ENCODE data around the gene CUL9.

Gene CUL9

GRCh38 chr6:43173591-43174262, 8.3 kb upstream of the CUL9 start:
- DNase-seq: no peak

DNA sequence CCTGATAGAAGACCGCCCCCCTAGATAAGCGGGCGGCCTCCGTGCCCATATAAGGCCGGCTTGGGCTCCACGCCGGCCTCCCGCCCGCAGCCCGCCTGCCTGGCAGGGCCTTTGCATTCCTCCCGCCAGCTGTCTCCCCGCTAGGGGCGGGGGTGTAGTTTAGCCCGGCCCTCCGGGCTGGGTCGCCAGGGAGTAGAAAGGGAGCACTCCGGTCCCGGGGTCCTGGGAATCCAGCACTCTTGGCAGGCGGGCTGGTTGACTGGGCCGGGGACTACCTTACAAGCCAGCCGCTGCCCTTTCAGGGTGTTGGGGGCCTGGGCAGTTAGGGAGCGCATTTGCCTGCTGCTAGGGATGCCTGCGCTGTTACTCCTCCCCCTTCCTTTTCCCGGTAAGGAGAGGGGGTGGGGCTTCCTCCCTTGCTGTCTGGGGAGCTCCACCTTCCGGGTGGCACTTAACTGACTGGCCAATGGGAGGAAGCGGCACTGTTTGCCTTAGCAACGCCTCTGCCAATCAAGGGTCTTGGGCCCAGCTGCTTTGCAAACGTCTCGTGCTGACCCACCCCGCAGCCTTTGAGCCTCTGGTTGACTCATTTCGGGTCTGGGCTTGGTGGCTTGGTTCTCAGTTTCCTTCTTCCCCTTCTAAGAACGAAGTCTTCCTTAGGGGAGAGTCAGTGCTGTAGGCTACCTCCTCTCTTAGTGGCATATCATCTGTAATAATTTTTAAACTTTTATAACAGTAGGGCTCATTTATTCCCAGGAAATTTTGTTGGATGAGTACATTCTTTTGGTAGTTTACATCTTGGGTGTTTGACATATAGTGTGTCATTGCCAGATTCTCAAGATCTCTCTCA, 7.5 kb upstream of the CUL9 start:
- peak; percentile 85 for DNase-seq

DNA sequence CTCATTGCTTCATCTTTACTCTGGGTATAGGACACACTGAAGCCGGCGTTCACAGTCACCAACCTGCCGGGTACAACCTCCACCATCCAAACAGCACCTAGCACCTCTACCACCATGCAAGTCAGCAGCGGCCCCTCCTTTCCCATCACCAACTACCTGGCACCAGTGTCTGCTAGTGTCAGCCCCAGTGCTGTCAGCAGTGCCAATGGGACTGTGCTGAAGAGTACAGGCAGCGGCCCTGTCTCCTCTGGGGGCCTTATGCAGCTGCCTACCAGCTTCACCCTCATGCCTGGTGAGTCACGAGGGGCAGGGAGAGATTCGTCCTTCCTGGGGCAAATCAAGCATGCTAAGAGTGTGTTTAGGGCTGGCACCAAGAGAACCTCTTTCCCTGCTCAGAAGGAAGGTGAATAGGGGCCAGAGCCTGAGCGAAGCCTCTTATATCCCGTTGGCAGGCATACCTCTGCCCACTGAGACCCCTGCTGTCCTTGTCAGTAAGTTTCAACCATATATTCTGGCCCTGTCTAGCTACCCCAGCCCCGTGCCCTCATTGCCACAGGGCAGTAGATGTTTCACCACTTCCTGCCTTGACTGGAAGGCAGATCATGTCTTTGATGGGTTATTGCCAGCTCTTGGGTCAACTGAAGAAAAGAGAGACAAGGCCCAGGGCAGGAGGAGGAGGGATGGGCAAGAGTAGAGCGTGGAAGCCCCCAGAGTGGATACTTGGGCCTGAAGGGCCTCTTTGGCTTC, 6.1 kb upstream of the CUL9 start:
- DNase-seq: no peak

DNA sequence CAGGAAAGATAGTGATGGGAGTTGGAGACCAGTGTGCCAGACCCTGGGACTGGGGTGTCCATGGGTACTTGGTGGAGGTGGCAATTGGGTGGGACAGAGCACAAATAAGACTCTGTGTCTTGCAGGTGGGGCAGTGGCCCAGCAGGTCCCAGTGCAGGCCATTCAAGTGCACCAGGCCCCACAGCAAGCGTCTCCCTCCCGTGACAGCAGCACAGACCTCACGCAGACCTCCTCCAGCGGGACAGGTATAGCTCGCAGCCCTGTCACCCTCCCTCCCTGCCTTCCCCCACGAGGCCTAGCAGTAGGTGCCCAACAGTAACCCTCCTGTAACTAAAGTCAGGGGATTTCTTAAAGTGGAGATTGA, 5.6 kb upstream of the CUL9 start:
- DNase-seq: no peak

DNA sequence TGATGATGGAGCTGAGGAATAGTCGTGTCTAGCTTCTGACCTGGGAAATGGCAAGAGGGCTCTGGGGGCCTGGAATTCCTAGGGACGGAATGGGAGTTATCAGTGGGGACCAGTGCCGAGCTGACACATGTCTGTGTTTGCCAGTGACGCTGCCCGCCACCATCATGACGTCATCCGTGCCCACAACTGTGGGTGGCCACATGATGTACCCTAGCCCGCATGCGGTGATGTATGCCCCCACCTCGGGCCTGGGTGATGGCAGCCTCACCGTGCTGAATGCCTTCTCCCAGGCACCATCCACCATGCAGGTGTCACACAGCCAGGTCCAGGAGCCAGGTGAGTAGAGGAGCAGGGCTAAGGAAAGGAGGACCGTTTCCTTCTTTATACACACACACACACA, 3.8 kb upstream of the CUL9 start:
- no peak for DNase-seq

GRCh38 chr6:43178951-43179830, 2.8 kb upstream of the CUL9 start:
- DNase-seq: no peak

DNA sequence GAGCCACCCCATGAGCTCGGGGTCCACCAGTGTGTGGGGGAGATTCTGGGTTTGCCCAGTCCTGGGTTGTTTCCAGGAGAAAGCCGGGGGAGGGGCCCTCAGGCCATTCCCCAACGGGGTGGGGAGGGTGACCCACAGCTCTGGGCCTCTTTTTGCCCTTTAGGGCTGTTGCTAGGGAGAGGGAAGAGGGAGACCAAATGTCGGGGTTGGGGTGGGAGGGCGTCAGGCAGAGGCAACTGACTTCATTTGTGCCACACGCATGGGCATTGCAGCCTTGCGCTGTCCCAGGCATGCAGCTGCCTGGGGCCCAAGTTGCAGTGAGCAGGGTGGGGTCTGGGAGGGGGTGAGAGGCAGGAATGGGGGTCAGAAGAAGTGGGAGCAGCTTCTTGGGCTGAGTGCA, 1.9 kb upstream of the CUL9 start:
- DNase-seq: no peak

DNA sequence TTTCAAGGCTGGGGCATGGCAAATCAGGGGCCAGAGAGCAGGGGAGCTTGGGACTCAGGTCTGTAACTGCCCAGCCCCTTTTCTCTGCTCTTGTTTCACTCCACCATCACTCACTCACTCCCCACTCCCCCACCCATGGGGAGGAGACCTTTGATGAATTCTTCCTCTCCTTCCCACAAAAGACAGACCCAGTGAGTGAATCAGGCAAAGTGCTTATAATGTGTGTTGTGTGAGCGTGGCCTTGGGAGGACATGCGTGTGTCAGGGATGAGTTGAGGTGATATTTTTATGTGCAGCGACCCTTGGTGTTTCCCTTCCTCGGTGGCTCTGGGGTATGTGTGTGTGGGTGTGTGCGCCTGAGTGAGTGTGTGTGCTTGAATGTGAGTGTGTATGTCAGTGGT, 1.0 kb upstream of the CUL9 start:
- DNase-seq: no peak

DNA sequence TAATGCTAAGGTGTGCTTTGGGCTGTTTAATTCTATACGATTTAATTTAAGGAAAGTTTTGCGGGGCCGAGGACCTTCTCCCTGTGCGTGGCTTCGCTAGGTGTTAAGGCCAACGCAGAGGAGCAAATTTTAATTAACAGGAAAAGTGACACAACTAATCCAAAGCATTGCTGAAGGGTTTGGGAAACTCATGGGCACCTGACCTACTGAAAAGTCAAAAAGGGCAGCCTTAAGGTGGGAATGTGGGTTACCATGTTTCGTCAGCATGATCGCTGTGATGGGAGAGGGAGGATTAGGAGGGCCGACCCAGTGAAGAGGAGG, 415 bp upstream of the CUL9 start:
- DNase-seq: no peak

- DNase-seq: no peak
Measured at GRCh38 chr6:43183441-43183840, 1.4 kb downstream of the CUL9 start.

GRCh38 chr6:43184268-43184985, 2.4 kb downstream of the CUL9 start:
- no peak for DNase-seq

DNA sequence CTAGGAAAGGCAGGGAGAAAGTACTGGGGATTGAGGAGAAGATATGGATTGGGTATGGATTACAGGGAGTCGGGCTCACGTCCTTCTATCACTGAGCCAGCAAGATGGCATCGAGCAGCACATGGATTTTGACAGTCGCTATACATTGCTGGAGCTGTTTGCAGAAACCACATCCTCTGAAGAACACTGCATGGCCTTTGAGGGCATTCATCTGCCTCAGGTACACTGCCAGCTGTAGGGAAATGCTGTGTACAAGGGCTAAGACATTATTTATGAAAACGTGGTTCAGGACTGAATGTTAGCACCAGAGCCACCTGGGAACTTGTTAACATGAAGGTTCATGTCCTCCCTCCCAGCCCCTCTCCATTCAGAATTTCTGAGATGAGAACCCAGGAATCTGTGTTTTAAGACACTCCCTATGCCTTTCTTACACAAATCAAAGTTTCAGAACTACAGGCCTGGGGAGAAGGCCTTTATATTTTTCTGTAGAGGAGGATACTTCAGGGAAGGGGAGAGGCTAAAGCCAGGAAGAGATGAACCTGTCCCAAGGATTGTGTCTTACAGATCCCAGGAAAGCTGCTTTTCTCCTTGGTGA, 3.5 kb downstream of the CUL9 start:
- no peak for DNase-seq

DNA sequence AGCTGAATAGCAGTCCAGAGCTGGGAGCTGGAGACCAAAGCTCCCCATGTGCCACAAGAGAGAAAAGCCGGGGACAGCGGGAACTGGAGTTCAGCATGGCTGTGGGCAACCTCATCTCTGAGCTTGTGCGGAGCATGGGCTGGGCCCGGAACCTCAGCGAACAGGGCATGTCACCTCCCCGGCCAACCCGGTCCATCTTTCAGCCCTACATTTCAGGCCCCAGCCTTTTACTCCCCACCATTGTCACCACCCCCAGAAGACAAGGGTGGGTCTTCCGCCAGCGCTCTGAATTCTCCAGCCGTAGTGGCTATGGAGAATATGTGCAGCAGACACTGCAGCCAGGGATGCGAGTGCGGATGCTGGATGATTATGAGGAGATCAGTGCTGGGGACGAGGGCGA, 4.0 kb downstream of the CUL9 start:
- DNase-seq: no peak

DNA sequence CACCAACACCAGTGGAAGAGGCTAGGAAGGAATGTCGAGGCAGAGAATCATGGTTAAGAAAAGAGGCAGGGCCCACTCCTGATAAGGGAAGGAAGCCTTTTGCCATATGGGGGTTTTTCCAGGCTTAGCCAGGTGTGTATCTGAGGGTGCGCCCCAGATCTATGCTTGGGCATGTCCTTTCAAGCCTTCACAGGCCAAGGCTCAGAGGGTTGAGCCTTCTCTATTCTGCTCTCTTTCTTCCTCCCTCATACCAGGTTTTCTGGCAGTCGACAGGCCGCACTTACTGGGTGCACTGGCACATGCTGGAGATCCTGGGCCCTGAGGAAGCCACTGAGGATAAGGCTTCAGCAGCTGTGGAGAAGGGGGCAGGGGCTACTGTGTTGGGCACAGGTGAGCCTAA, 4.7 kb downstream of the CUL9 start:
- no peak for DNase-seq

DNA sequence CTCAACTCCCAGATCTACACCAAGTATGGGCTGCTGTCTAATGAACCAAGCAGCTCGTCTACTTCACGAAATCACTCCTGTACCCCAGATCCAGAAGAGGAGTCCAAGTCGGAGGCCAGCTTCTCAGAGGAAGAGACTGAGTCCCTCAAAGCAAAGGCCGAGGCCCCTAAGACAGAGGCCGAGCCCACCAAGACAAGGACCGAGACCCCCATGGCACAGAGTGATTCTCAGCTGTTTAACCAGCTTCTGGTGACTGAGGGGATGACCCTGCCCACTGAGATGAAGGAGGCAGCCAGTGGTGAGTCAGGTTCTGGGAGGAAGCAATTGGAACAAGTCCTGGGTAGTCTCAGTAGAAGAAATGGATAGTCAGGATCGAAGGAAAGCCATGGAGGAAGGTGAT, 5.8 kb downstream of the CUL9 start:
- DNase-seq: no peak

GRCh38 chr6:43188426-43188825, 6.4 kb downstream of the CUL9 start:
- DNase-seq: no peak

DNA sequence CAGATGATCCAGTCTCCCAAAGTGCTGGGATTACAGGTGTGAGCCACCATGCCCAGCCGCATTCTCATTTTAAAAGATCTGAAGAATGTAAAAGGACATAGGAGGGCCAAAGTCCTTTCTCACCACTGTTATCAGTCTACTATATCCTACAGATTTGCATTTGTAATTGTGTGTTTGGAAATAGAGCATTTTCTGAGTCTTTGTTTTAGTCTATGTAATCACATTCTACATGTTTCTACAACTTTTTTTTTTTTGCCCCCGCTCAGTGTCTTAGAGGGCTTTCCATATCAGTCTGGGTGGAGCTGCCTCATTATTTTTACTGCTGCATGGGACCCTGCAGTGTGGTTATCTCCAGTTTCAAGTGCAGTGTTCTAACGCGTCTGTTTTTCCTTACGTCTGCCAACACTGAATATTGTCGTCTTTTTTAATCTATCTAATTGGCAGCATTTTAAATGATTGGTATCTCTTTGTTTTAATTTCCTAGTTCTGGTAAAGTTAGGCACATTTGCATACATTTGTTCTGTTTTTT, 7.8 kb downstream of the CUL9 start:
- no peak for DNase-seq

GRCh38 chr6:43192911-43193310, 10.9 kb downstream of the CUL9 start:
- DNase-seq: no peak

GRCh38 chr6:43193929-43194328, 11.9 kb downstream of the CUL9 start:
- no peak for DNase-seq

DNA sequence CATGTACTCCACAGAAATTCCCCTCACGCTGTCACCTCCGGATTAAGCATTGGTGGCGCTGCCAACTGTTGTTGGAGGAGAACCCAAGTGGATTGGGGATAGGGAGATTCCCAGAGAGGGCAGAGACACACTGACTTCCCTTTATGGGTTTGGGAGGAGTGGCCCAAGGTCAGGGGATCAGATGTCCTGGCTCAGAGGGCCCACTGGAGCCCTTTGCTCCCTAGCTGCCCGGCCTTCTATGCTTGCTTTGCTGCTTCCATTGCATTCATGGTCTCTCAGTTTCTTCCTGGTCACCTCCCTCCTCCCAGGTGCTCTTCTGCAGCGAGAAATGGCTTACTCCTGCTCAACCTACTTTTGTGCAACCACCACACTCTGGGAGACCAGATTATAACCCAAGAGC, 14.3 kb downstream of the CUL9 start:
- no peak for DNase-seq

DNA sequence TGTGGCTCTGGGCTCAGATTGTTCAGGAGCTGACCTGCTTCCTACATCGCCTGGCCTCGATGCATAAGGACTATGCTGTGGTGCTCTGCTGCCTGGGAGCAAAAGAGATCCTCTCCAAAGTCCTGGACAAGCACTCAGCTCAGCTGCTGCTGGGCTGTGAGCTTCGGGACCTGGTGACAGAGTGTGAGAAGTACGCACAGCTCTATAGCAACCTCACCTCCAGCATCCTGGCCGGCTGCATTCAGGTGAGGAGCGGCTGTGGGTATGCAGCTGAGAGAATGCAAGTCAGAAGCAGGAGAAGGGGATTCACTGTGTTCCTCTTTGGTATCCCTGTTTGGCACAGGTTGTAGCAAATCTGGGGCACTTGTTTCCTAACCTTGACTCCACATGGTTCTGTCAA, 17.9 kb downstream of the CUL9 start:
- no peak for DNase-seq

DNA sequence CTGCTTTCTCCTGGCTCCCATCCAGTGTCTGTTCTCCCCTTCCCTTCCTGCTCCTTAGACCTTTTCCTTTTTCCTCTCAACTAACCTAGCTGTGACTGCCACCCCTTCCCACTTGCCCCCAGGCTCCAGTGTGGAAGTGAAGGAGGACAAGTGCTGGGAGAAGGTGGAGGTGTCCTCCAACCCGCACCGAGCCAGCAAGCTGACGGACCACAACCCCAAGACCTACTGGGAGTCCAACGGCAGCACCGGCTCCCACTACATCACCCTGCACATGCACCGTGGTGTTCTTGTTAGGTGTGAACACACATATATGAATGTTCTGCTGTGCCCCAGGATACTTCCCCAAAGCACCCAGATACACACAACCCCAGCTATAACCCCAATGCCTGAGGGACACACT, 18.5 kb downstream of the CUL9 start:
- DNase-seq: no peak
